GM18508 (cell line): ENCODE data around the gene NLRP8.
"Not testable (repeated sequence)": the region's sequence is repeated elsewhere in the genome, so short reads cannot be mapped to it uniquely, and the experiment has no call there.

Experiments
- ATAC-seq: cut with Tn5 transposase; IDR thresholded peaks from one replicate; pipeline ENCODE4 v1.9.1; 2021; ENCODE audit warnings: moderate number of reproducible peaks; ENCODE audit not compliant: insufficient read depth, unreplicated experiment

NLRP8 gene

DNA sequence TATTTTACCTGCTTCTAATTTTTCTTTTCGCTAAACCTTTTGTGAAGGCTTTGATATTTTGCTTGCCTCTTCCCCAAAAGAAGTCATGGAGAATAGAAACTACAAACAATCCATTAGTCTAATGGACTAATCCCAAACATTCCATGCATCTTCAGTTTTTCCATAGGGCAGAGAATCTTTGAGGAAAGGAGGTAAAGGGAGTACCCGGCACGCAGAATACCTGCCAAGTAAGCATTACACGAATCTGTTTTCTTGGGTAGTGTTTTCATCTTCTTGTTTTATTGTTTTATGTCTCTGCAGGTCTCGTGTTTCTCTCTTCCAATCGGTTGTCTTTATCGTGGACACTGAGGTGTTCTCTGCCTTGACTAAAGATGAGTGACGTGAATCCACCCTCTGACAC, at the start of gene NLRP8:
Gene NLRP8, plus strand, starts transcription at position 301 of the 400 bp plus-strand sequence.
- ATAC-seq: no peak

DNA sequence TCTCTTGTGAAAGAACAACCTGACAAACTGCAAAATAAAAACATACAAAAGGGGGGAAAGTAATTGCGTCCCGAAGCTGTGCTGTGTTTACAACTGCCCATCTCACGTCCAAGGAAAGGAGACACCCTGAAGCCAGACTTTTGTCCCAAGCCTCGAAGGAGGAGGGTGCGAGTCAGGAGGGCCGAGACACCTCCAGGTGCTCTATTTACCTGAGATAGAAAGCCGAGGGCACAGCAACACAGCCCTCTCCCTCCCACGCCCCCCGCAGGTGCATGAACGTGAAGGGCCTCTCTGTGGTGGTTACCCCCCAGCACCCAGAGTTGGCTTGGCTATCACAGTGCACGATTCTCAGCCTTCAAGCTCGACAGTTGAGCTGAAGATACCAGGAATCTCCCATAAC, 48.7 kb upstream of the NLRP8 start:
- ATAC-seq: no peak

DNA sequence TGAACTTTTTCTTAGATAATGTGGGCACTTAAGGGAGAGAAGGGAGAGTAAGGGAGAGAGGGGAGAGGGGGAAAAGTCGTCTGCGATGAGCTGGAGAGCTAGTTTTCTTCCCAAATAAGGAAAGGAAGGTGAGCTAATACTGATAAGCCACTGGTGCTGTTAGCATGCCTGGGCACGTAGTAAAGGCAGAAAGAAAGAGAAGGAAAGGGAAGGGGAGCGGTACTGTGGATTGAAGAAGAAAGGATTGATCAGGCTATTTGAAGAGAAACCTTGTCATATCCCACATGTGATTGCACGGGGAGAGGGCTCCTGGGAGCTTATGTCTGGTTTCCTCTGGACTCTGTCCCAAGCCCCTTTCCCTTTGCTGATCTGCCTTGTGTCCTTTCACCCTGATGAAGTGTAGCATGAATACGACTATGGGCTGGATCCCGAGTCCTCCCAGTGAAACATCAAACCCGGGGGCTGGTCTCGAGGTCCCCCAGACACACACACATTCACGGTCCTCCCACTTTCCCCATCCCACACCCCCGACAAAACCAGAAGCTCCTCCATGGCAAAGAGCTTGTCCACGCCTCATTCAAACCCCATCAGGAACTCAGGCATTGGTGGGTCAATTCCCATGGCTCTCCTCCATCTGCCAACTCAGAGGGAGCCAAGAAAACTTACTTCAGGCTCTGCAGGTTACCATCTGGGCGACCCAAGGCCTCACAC, 46.1 kb upstream of the NLRP8 start:
- ATAC-seq: no peak

DNA sequence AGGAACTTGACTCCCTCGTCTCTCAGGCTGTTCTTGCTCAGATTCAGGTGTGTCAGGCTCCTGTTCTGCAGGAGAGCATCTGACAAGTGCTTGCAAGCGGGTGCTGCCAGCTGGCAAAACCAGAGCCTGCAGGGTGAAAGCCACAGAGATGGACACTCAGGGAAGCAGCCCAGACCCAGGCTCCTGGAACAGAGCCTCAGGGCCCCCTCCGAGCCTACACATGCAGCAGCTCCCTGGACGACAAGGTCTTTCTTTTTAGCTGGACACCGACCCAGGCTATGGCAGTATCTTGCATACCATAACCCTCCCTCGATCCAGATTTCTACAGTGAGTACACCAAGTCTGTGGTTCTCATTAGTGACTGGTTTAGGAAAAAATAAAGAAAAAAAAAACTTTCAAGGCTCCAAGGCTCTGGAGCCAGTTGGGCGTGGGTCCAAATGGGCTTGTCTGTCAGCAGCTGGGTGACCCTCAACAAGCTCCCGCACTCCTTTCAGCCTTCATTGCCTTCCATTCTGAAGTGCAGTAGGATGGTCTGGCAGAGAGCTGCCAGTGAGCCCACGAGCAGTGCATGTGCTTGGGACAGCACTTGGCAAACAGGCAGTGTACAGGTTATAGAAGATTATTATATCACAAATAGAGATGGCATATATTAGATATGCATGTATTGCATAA, 45.4 kb upstream of the NLRP8 start:
- no peak for ATAC-seq

DNA sequence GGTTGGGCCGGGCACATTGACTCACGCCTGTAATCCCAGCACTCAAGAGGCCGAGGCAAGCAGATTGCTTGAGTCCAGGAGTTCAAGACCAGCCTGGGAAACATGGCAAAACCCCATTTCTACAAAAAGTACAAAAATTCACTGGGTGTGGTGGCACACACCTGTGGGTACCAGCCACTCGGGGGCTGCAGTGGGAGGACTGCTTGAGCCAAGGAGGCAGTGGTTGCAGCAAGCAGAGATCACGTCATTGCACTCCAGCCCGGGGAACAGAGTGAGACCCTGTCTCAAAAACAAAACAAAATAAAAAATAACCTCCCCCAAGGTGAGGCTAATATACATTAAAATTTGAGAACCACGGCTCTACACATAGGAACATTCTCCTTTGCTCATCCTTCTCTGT, 40.3 kb upstream of the NLRP8 start:
- ATAC-seq: no peak

DNA sequence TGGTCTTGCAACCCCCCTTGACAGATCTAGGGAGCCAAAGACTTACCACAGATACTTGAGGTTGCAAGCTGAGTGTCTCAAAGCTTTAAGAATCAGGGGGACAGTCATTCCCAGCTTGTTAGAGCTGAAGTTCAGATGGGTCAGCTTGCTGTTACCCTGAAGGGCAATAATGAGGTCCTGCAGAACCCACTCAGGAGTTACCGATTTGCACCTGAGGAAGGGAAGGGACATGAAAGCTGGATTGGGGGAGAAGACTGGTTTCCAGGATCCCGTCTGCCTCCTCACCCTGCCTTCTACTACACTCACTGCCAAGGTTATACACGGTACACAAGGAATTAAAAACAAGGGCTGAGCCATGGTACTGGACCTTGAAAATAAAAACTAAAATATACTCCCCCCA, 39.9 kb upstream of the NLRP8 start:
- ATAC-seq: no peak

DNA sequence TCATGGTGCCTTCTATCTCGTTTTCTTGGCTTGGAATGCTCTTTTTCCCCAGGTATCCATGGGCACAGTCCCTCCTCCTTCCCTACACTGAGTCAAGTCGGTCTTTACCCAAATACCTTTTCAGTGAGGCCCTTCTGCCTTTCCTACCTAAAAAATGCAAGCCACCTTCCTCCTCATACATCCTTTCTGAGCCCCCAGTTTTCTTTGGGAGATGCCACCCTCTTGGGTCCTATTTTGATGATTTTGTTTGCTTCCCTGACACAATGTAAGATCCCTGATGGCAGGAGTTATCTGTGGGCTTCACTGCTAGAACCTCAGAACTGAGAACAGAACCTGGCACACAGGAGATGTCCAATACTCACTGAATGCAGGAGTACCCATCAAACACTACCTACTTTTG, 37.8 kb upstream of the NLRP8 start:
- ATAC-seq: no peak

DNA sequence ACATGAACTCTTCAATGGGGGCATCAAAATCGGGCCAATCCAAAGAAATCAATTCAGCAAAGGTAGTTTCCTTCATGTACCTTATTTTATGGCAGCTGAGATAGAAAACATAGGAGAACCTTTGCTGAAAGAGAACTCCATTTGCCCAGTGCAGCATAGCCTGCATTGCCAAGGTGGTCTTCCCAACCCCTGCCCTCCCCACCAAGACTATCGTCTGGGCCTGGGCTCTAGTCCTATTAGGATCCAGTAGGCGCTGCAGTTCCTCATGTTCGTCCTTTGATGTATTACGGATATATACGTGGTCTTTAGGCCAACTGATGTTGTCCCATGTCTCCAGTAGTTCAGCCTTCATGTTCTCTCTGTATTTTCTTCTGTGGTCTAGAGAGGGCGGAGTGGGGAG, 34.7 kb upstream of the NLRP8 start:
- ATAC-seq: no peak

DNA sequence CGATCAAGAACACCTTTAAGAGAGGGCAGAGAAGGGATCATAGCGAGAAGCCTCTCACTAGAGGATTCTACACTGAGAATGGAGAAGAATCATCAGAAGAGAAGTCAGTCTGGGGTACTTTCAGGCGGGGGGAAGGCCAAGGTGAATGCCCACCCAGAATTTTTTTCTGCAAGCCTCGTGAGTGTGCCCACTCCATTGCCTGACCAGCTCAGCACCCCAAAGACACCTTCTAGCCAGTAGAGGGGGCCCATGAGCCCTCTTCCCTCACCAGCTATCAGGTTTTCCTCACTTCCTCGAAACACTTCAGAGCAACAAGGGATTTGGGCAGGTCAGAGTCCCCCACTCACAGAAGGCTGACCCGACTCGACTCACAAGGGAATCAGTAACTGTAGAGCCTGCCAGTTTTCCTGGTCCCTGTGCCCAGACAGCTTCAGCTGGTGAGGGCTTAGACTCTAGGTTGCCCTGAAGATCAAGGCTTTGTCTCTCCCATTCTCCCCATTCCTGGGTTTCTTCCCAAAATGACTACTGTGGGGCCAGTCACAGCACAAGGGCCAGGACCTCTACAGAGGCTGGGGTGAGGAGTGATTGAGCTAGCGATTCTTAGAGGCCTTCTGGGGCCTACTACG, 33.9 kb upstream of the NLRP8 start:
- ATAC-seq: no peak

DNA sequence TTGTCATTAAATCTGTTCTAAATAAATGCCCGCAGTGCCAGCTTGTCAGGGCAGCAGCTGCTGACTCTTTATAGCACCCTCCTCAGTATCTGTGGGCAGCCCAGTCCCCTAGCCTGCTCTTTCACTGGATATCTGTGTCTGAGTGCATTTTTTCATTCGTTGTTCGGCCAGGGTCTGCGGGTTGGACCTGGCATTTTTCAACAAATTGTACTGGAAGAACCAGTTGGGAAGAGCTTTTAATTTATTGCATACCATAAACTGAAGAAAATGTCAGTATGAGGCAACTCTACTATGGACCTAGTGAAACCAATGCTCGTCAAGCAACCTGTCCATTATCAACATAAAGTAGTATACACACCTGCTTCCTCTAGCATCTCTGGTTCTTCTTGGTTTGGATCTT, 24.1 kb upstream of the NLRP8 start:
- ATAC-seq: no peak

DNA sequence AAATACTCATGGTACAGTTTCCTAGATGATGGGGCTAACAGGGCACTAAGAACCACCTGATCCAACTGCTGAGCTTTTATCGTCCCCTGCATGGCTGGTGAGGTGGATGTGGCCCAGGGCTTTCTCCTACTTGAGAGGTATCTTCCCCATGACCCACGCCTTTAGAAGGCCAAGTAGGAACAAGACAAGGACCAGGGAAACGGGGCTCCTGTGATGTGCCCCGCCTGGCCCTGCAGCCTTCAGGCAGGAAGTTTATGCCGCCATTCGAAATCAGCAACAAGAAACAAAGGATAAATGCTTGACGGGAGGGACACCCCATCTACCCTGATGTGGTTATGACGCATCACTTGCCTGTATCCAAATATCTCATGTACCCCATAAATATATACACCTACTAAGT, 19.6 kb upstream of the NLRP8 start:
- no peak for ATAC-seq

DNA sequence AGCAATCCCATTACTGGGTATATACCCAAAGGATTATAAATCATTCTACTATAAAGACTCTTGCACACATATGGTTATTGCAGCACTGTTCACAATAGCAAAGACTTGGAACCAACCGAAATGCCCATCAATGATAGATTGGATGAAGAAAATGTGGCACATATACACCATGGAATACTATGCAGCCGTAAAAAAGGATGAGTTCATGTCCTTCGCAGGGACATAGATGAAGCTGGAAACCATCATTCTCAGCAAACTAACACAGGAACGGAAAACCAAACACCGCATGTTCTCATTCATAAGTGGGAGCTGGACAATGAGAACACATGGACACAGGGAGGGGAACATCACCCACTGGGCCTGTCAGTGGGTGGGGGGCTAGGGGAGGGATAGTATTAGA, 18.4 kb upstream of the NLRP8 start:
- ATAC-seq: not testable (repeated sequence)

DNA sequence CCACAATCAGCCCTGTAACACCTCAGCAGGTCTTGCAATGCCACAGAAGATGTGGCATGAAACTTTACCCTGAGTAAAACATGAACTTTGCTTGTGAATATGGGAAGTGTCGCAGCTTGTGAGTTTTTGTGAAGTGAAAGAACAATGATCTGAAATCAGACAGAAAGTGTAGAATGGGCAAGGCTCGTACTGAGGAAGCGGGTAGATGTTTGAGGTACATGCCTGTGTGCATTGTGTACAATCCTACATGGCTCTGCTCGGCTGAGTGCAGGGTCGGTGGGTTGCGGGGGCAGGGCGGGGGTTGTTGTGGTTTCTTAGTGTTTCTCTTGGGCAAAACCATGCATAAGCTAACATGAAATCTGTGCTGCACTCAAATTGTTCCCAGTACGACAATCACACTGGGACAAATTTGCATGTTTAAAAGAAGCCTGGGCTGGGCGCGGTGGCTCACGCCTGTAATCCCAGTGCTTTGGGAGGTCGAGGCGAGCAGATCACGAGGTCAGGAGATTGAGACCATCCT, 16.6 kb upstream of the NLRP8 start:
- no peak for ATAC-seq

DNA sequence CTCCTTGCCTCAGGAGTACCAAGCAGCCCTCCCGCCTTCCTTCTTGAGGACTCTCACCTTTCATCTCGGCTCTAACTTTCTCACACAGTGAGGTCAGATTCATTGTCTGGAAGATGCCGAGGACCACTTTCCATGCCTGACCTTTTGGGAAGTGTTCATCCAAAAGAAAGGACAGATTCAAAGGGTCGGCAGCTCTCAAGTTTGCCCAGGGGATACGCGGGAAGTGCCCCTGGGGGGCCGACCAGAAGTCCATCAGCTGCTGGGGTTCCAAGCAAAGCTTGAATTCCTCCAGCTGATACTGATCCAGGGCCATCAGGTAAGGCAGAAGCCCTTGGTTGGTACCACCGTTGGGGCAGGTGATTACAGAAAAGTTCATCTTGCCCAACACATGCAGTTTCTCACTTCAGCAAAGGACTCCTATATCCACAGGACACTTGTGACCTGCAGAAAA, 15.7 kb upstream of the NLRP8 start, which contains the start of gene NLRP13:
Gene NLRP13, minus strand, starts transcription at position 401 of the 451 bp plus-strand sequence. Its CDS starts 25 bp downstream, at position 376.
- no peak for ATAC-seq

DNA sequence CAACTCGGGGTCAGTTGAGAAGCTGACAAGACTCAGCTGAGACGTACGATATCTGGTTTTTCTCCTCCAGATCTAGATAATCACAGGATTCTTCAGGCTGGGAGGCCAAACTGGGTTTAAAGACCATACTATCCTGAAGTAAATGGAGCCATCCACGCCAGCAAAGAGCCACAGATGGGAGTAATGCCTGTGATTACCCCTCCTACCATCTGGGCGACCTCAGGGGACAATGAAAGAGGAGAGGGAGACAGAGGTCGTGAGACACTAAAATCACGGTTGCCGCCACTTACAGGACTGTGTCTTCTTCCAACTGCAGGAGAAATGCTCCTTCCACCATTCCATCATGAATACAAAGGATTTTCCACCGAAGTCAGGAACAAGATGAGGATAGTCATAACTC, 12.4 kb upstream of the NLRP8 start:
- ATAC-seq: no peak

DNA sequence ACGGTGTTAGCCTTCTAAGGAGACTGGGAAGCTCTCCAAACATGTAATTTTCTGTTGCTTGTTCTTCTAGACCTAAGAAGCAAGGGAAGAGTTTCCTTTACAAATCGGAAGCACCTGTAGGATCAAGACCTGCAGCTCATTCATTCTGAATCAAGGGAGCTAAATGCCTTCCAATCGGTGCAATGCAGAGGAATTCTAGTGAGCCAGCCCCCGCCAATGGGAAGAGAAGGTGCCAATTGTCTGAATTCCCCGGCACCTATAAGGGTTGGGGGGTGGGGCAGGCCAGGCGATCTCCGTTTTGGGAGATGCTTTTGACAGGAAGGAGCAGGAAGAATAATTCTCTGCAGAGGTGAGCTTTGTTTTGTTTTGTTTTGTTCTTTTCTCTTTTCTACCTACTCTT, 8.4 kb upstream of the NLRP8 start:
- no peak for ATAC-seq

DNA sequence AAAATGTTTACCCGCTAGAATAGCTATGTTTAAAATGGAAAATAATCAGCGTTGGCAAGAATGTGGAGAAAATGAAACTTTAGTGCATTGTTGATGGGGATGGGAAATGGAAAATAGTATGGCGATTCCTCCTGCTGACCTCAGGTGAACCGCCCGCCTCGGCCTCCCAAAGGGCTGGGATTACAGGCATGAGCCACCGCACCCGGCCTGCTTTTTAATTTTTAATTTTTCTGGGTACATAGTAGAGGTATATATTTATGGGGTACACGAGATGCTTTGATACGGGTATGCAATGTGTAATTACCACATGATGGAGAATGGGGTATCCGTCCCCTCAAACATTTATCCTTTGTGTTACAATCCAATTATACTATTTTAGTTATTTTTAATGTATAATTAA, 7.3 kb upstream of the NLRP8 start:
- ATAC-seq: no peak

DNA sequence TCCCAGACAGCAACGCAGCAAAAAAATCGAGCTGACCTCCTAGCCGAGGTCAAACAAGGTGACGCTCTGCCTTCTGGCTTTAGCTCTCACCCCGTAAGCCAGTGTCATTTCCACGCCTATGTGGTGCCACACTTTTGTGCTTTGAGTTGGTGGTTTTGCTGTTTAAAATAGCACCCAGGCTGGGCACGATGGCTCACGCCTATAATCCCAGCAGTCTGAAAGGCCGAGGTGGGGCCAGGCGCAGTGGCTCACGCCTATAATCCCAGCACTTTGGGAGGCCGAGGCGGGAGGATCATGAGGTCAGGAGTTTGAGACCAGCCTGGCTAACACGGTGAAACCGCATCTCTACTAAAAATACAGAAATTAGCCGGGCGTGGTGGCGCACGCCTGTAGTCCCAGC, 2.9 kb downstream of the NLRP8 start:
- ATAC-seq: not testable (repeated sequence)

DNA sequence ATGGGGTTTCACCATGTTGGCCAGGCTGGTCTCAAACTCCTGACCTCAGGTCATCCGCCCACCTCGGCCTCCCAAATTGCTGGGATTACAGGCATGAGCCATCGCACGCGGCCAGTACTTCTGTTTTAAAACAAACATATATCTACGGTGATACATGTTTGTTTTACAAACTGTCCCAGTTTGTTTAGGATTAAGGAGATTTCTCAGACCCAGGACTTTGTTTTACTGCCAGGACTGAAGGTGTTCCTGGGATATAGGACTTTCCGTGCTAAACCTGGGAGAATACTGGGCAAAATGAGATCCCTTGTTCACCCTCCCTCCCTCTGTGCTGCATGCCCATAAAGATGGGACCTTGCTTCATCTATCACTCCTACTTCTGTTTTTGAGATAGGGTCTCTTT, 8.8 kb downstream of the NLRP8 start:
- no peak for ATAC-seq

DNA sequence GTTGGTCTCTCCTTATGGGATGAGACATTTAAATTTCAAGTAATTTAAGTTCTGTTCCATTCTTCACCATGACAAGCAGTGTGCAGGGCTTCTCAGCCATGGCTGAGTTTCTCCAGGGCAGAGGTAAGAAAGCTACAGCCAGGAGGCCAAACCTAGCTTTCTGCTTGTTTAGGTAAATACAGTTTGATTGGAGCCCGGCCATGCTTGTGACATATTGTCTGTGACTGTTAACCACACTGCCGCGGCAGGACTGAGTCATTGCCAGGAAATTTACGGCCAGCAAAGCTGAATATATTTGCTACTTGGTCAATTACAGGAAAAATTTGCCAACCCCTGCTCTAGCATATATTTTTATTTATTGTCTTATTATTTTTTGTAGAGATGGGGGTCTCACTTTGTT, 10.7 kb downstream of the NLRP8 start:
- ATAC-seq: no peak

DNA sequence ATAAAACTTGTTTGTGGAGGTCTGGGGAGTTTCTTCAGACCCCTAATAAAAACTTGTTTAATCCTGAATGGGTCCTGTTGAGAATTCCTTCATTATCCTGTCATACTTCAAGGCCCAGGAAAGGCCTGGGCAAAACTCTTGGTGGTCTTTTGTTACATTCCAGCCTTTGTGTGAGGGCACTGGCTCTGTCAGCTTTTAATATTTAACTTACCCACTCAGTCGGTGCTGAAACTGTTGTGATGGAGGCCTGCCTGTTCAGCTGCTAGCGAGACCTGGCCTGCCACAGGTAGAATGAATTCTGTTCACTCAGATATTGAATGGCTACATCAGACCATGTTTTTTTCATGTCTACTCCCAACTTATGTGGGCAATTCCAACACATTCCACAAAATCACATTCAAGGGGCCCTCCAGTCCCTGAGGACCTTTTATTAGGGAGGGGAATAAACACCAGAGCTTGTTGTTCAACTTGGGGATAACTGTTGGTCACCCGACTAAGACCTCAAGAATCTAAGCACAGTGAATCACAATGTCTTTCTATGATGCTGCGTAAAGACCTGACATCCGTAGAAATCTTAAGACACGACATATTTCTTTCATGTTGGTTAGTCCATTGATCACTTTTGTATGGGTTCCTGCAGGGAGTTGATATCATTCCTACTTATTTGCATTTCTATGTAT, 12.5 kb downstream of the NLRP8 start:
- no peak for ATAC-seq
